Posterior vena cava (tissue), 2 donors: ENCODE measurements around the gene B3GNT4. TPM values are rescaled to one million over a fixed set of nuclear protein-coding genes. Genes with fewer than 3 reads are reported as not detected.
"Not testable (repeated sequence)": the region's sequence is repeated elsewhere in the genome, so short reads cannot be mapped to it uniquely, and the experiment has no call there.

Experiments
- DNase-seq: peaks from one replicate; pipeline ENCODE4 v3.0.0-alpha.2; 2020; ENCODE audit warnings: low spot score
- intact Hi-C, 2 donors: fragments of 100-400 bp; cut with DNase I; formaldehyde crosslinking; loops; one replicate each; pipeline versions ENCODE4 v1.14.1 to v1.14.2; 2022 to 2023
- total RNA-seq, 2 donors: library from RNA; stranded (reverse); fragmentation: NEBNext Ultra II Directional; extraction: Animal tissue kit (Norgen Biotek cat#: 25700); gene quantifications; one replicate each; pipeline ENCODE4 v1.2.1, GENCODE V29; 2021
- donor health status: DM: yes; HTN: yes; CAD: no.
- donor health status: DM: yes; HTN: yes; CAD: no.

B3GNT4 gene
- total RNA-seq, 2 donors from 2014 or later: 0.10 TPM; not detected in 1

DNA sequence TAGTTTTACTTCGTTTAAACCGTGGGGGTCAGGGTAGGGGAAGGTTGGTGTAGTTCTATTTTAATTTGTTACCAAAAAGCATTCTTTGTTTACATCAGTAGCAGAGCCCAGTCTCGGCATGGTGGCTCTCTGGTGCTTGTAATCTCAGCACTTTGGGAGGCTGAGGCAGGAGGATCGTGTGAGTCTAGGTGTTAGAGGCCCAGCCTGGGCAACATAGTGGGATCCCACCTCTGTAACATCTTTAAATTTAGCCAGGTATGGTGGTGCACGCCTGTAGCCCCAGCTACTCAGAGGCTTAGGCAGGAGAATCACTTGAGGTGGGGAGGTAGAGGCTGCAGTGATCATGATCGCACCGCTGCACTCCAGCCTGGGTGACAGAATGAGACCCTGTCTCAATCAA, 18.4 kb upstream of the B3GNT4 start:
- DNase-seq: no peak
- intact Hi-C loops: no loop called here

DNA sequence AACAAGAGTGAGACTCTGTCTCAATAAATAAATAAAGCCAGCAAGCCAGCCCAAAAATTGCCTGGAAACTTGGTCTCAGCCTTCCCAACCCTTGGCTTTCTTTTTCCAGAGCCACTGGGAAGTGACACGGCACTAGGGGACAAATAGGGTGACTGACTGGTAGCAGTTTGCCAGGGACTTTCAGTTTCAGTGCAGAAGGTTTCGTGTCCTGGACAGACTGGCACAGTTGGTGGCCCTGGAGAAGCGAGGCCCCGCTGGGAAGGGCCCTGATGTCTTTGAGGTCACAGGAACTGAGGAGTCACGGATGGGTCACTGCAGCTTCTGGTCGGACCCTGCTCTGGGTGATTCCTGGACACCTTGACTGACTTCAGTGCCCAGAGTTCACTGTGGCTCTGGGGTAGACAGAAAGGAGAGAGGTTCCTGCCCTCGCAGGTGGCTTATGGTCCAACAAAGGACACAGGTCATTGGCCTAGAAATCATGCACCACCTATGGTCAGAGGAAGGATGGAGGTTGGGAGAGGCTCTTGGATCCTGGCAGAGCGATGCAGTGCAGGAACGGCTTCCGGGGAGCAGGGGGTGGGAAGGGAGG, 17.9 kb upstream of the B3GNT4 start:
- no peak for DNase-seq
- intact Hi-C loops: no loop called here

DNA sequence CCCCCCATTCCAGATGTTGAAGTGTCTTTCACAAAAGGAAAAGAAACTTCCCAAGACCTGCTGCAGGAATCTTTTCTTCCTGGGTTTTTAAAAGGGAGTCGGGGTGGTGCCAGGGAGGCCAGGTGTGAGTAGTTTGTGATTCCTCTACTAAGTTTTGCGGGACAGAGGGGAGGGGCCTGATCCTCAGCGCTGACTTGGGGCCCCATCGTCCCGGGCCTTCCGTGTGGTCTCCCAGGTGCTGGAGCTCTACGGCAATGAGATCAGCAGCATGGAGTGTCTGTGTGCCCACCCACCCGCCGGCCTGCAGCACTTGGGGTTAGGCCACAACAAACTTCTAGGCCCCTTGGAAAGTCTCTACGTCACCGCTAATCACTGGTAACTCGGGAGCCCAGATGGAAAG, 16.0 kb upstream of the B3GNT4 start:
- intact Hi-C loops: no loop called here
- DNase-seq: no peak

DNA sequence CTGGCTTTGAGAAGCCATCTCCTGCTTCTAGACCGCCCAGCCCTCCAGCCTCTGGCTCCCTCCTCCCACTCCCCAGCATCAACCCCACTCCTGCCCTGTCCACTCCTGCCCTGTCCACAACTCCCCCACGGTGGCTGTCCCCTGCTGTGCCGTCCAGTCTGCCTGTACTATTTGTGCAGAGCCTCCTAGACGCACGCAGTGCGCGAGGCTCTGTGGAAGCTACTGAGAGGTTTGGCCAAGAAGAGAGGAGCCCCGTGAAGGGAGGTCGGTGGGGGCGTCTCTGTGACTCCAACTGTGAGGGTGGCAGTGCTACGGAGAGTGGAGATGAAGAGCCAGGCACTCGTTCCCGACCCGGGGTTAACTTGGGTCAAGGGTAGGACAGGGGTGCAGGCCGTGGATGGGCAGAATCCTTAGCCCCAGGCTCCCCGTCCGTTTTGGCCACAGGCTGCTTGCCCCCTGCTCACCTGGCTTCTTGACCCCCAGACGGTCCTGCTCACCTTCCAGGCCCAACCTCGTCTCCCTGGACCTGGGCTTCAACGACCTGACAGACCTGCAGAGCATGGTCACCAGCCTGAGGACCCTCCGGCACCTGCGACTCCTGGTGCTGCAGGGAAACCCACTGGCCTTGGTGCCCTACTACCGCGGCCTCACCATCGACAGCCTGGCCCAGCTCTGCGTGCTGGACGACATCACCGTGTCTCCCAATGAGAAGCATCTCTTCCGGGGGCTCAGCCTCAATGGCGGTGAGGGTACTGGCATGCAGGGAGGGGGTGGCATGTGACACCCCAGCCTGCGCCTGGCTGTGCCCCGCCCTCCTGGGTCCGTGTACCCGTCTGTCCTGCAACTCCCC, 13.7 kb upstream of the B3GNT4 start:
- intact Hi-C loops: no loop called here
- DNase-seq: no peak

DNA sequence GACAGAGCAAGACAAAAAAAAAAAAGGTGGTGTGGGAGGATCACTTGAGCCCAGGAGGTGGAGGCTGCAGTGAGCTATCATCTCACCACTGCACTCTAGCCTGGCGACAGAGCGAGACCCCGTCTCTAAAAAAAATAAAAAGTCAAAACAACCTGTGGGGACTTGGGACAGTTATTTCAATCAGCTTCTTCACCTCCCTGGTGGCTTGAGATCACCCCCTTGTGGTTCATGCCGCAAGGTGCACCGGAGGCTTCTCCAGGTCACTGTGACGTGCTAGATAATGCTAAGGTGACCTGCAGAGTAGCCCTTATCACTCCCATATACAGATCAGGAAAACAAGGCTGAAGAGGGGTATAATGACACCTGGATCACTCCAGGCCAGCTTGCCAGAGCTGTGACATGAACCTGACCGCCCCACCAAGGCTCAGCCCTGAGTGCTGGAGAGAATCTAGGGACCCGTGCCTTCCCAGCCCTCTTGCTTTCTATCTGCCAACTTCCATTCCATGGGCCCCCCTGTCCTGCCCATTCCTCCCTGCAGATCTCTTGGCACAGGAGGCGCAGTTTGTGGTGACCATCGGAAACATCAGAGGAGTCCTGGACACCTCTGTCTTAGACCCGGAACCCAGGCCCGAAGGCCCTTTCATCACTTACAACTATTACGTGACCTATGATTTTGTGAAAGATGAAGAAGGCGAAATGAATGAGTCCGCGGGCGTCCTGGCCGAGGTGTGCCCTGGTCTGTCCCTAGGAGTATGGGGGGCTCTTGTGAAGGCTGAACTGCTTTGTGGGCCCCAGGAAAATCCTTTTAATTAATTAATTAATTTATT, 12.5 kb upstream of the B3GNT4 start:
- DNase-seq: peak; percentile 15
- intact Hi-C loops: no loop called here

DNA sequence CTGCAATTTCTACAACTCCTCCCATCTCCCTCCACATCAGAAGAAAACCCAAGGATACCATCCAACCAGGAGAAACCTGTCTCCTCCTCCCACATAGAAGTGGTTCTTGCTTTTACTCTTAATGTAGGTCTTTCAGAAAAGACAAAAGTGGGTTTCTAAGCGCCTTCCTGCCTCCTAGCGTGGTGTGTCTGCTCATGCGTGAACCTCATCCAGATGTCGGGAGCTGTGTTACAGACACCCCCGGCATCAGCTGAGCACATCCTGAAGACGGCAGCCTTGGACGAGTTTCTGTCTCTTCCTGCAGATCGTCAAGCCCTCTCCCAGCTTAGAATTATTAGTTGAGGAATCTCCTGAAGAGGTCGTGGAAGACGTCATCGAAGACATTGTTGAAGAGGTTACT, 11.1 kb upstream of the B3GNT4 start:
- DNase-seq: peak; percentile 8
- intact Hi-C loops: no loop called here

DNA sequence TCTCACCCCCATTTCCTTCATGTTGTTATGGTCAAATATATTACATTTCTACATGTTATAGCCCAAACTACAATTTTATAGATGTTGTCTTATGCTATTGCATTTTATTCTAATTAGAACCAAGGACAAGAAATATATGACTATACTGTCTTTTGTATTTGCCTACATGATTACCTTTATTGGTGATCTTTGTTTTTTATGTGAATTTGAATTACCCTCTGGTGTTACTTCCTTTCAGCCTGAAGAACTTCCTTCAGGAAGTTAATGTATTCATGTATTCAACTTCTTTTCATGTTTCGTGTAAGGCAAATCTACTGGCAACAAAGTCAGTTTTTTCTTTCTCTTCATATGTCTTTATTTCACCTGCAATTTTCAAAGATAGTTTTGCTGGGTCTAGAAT, 8.7 kb upstream of the B3GNT4 start:
- intact Hi-C loops: no loop called here
- no peak for DNase-seq

DNA sequence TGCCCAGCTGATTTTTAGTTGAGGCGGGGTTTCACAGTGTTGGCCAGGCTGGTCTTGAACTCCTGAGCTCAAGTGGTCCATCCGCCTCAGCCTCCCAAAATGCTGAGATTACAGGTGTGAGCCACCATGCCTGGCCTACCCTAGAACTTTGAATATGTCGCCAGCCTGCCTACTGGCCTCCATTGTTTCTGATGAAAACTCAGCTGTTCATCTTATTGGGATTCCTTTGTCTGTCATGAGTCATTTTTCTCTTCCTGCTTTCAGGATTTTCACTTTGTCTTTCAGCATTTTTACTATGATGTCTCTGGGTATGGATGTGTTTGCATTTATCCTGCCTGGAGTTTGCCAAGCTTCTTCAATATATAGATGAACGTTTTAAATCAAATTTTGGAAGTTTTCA, 8.1 kb upstream of the B3GNT4 start:
- DNase-seq: no peak
- intact Hi-C loops: no loop called here

DNA sequence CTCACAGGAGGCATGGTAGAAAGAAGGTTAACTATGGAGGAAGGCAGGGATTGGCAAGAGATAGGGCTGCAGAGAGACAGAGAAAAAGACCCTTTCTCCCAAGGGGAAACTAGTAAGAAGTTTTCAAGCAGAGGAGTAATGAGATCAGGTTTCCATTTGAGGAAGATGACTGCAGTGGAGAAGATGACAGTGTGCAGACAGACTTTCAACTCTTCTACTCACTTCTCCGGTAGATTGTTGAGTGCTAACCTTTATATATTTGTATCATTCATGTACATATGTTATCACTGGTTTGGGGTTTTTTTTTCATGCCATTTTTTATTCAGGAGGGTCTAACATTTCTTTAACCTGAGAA, 5.9 kb upstream of the B3GNT4 start:
- DNase-seq: no peak
- intact Hi-C loops: no loop called here

DNA sequence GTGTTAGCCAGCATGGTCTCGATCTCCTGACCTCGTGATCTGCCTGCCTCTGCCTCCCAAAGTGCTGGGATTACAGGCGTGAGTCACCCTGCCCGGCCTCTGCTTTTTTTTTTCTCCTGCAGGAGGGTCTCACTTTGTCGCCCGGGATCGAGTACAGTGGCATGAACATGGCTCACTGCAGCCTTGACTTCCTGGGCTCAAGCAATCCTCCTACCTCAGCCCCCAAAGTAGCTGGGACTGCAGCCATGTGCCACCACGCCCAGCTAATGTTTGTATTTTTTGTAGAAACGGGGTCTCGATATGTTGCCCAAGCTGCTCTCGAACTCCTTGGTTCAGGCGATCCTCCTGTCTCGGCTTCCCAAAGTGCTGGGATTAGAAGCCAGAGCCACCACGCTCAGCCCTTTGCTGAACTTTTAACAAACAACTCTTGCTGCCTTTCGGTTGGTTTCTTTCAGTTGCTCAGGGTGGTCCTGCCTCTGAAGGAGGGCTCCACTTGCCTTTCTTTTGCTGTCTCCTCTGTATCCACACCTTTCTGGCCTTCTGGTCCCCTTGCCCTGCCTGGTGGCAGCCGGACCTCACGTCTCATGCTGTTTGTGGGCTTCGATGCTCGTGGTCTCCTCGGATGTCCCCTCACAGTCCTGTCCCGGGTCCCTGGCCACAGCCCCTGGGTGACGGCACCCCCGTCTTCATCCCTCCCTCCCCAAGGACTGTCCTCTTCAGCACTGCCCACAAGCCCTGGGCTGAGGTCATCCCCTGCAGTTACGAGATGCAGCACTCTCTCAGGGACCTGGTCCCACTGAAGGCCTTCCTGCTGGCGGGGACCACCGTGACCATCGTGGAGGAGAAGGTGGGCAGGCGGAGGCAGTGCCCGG, 3.8 kb upstream of the B3GNT4 start:
- peak; percentile 77 for DNase-seq
- intact Hi-C loops: no loop called here

DNA sequence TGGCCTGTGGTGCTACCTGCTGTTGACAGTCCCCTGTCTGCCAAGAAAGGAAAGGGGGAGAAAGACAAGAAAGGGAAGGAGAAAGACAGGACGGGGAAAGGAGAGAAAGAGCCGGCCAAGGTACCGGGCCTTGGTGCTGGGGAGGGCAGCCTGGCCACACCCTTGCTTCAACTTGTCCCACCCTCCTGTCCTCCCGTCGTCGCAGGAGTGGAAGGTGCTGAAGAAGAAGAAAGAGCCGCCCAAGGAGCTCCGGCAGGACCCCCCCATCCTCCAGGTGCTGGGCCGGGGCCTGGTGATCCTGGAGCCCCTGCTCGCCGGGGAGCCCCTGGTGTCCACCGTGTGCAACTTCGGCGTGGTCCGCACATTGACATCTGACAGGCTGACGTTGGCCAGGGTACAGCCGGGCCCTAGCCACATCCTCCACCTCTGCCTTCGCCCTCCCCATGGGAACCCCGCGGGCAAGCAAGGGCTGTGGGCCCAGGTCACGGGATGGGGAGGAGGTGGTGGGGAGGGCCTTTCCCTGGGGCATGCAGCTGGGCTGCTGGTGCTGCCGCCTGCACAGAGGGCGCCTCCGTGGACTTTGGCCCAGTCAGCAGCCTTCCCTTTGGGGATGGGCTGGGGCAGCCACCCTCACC, 2.9 kb upstream of the B3GNT4 start:
- peak; percentile 74 for DNase-seq
- intact Hi-C loops: no loop called here

DNA sequence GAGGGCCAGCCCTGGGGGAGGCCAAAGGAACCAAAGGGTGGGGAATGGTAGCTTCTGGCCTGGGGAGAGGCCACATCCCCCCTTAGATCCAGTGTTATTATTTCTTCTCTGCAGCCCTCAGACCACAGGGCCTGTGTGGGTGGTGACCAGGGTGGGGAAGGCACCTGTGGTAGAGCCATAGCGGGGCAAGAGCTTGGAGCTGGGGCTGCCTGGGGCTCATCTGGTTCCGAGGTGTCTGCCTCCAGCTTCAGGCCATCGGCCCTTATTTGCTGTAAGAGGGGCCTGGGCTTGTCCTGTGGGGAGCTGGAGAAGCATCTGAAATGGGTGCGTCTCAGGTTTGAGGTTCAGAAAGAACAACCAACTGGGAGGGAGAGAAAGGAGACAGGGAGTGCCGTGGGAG, 2.1 kb upstream of the B3GNT4 start:
- intact Hi-C loops: no loop called here
- peak; percentile 46 for DNase-seq

DNA sequence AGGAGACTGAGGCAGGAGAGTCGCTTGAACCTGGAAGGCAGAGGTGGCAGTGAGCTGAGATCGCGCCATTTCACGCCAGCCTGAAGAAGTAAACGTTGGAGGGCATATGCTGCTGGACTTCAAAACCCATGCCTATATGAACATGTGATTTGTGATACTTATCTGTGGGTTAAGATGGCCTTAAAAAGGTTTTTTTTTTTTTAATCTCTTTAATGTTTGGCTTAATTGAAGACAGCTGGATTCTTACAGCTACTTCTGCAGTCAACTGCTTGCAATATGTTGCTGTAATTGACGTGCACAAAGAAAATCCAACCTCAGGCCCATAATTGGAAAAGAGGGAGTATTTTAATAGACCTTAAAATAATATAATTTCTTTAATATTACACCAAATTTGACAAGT, 1.5 kb upstream of the B3GNT4 start:
- intact Hi-C loops: no loop called here
- no peak for DNase-seq

DNA sequence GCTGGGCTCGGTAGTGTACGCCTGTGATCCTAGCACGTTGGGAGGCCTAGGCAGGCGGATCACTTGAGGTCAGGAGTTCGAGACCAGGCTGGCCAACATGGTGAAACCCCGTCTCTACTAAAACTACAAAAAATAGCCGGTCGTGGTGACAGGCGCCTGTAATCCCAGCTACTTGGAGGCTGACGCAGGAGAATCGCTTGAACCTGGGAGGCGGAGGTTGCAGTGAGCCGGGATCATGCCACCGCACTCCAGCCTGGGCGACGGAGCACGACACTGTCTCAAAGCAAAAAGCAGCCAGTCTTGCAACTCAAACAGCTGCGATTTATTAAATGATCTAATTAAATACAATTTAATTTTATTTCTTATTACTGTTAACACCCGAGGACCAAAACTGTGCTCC, 698 bp upstream of the B3GNT4 start:
- DNase-seq: peak; percentile 67
- intact Hi-C loops: not testable (repeated sequence)

DNA sequence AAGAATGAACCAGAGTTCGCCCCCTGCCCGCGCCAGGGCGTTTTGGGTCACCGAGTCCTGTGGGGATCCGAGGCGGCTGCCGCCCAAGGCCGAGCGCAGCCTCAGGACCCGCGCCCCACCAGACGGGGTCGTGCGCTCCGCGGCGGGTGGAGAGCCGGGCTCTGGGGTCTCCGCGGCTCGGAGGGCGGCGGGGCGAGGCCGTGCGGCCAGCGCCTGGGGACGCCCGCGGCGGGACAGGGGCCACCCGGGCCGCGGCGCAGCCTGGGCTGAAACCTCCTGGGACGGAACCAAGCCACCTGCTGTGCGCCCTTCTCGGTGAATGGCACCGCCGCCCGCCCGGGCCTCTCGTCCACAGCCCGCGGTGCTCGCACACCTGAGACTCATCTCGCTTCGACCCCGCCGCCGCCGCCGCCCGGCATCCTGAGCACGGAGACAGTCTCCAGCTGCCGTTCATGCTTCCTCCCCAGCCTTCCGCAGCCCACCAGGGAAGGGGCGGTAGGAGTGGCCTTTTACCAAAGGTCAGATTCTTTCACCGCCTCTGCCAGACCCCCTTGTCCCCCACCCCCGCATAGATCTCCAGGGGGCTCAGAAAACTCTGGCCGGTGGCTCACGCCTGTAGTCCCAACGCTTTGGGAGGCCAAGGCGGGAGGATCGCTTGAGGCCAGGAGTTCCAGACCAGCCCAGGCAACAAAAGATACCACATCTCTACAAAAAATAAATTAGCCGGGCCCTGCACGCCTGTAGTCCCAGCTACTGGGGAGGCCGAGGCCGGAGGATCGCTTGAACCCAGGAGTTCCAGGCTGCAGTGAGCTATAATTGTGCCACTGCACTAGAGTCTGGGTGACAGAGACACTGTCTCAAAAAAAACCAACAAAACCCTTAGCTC, 901 bp downstream of the B3GNT4 start:
- peak; percentile 67 for DNase-seq
- intact Hi-C loops: no loop called here

DNA sequence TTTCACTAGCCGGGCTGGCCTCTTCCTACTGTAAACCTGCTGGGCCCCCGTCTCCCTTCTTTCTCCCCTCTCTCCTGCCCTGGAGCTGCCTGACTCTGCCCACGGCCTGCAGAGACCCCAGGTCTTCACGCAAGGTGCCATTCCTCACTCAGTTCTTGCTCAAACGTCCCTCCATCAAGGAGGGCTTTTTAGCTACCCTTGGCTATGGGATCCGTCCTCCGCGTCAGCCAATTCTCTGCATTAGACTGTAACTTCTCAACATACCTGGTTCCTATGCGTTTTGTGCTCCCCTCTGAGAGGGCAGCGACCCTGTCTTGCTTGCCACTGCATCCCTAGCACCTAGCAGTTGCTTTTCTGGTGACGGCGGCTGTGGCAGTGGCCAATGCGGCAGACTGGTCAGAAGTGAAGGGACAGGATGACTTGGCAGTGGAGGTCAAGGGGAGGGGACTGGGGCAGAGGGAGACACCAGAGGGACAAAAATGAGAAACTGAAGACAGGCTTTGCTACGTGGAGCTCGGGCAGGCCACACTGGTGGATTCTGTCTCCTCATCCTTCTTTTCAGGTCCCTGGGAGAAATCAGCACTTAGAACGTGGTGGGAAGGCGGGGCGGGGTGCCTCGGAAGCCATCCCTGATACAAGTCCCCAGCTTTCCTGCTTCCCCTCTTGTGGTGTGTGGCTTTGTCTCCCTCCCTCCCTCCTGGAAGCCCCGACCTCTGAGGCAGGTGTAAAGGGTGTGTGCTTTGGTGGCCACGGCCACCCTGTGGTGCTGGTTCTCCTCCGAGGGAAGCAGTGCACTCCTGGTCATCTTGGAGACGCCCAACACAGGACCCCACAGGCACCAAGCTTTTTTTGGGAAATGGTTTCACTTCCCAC, 1.8 kb downstream of the B3GNT4 start:
- intact Hi-C loops: no loop called here
- DNase-seq: peak; percentile 69
